ENCODE results near the gene FARP1.

Gene FARP1, protein sequence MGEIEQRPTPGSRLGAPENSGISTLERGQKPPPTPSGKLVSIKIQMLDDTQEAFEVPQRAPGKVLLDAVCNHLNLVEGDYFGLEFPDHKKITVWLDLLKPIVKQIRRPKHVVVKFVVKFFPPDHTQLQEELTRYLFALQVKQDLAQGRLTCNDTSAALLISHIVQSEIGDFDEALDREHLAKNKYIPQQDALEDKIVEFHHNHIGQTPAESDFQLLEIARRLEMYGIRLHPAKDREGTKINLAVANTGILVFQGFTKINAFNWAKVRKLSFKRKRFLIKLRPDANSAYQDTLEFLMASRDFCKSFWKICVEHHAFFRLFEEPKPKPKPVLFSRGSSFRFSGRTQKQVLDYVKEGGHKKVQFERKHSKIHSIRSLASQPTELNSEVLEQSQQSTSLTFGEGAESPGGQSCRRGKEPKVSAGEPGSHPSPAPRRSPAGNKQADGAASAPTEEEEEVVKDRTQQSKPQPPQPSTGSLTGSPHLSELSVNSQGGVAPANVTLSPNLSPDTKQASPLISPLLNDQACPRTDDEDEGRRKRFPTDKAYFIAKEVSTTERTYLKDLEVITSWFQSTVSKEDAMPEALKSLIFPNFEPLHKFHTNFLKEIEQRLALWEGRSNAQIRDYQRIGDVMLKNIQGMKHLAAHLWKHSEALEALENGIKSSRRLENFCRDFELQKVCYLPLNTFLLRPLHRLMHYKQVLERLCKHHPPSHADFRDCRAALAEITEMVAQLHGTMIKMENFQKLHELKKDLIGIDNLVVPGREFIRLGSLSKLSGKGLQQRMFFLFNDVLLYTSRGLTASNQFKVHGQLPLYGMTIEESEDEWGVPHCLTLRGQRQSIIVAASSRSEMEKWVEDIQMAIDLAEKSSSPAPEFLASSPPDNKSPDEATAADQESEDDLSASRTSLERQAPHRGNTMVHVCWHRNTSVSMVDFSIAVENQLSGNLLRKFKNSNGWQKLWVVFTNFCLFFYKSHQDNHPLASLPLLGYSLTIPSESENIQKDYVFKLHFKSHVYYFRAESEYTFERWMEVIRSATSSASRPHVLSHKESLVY

DNA sequence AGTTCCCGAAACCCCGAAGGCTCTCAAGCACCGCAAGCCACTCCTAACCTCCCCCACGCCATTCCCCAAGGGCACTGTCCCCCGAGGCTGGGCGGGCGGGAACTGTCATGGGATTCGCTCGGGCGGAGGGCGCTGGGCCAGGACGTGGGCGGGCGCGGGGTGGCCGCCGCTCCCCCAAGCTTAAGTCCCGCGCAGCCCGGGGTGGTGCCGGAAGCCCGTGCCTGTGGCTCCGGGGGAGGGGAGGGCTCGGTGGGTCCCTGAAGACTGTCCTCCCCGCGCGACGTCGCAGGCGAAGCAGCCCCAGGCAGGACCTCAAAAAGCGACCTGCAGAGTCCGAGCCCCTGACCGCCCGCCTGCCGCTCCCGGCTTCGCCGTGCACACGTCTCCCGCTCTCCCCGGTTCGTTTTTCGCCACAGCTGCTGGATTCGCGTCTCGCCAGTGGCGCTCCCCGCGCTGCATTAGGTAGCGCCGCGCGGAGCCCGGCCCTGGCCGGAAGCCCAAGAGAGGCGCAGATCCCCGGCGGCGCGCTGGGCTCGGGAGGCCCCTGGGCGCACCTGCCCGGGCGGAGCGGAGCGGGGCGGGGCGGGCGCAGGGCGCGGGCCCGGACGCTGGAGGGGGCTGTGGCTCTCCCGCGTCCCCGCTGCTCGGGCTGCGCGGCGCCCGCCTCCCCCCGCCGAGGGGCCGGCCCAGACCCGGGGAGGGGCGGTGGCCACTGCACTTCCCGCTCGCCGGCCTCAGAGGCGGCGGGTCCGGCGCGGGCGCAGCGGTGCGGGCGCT lies at the start of gene FARP1:
Gene FARP1 (plus strand): TSS at position 715 of the 777 bp plus-strand sequence. CDS start 70,149 bp downstream, outside the sequence.
- DNase-seq (ENCODE audit: low read depth in 2 of 2) = no peak

DNA sequence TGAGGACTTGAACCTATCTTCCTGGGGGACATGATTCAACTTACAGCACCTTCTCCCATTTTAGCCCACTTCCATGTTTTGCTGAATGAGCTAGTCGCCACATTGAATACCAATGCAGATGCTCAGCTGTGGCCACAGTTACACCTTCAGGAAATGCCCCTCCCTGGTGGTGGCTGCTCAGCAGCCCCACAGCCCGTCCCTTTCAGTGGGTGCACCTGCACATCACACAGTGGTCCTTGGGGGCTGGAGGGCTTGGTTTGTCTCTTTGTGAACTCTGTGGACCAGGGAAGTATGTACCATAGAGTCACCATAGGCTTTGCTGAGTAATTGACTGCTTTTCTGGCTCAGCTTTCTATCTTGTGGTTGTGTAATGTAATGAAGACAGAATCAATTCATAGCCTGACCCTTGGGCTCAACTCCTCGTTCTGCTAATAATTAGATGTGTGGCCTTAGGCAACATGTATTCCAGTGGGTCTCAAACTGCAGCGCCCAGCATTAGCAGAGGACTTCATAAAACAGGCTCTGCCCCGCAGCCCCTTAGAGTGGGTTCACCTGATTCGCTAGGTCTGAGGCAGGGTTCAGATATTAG lies 48.1 kb upstream of the FARP1 start:
- DNase-seq (ENCODE audit: low read depth in 2 of 2) = no peak

DNA sequence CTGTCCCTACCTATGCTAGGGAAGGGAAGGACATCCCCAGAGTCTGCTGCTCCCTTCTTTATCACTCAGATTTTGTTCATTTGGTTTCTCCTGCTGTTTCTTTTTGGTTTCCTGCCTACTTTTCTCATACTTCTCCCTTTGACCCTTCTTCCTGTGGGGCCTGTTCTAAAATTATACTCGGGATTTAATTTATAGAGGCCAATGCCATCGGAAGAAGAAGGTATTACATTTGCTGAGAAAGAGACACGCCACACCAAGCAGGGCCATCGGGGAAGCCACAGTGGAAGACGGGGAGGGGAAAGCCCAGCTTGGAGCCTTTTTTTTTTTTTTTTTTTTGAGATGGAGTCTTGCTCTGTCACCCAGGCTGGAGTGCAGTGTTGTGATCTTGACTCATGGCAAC lies 46.8 kb upstream of the FARP1 start:
- DNase-seq (ENCODE audit: low read depth in 2 of 2) = no peak

DNA sequence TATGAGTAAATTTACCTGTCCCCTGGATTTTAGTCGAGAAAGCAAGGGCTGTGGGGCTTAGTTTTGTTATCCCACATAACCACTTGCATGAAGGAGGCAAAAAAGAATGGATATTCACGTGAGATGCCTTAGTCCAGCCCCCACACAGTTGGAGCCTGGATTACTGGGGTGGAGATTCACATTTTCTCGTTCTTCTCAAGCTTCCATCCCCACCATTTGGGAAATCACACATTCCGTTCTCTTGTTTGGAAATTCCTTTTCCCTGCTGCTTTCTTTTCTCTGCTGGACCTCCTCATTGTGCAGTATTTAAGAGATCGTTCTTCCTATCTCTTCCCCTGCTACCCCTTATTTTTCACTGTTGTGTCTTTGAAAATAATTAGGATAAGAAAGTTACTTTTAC lies 45.1 kb upstream of the FARP1 start:
- no peak for DNase-seq (ENCODE audit: low read depth in 2 of 2)

DNA sequence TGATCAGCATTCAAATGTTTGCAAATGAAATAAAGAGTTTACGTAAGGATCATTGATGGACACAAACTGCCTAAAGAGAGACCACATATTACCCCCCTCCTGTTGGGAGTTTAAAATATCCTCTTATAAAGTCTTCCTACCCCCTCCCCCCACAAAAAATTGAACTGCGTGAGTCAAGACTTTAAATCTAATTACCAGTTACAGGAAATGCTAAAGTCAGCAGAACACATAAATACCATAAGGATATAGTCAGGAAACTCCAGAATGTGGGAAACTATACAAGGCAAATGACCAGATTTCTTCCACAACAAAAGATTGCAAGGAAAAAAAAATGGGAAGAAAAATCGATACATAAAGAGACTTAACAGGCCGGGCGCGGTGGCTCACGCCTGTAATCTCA lies 44.4 kb upstream of the FARP1 start:
- DNase-seq (ENCODE audit: low read depth in 2 of 2) = no peak

DNA sequence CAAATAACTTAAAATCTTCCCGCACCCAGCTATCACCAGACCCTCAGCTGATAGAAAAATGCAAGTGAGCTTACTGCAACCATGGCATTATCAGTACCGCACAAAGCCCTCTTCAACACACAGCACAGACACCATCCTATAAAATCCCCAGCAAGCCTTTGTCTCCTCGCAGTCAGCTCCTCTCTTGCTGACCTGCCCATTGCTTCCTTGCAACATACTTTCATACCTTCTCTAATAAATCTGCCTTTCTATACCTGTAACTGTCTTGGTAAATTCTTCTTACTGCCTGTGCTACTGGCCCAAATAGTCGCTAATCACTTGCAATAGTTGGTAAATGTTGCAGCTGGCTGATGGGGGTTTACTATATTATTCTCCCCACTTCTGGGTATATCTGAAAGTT lies 43.3 kb upstream of the FARP1 start:
- no peak for DNase-seq (ENCODE audit: low read depth in 2 of 2)

DNA sequence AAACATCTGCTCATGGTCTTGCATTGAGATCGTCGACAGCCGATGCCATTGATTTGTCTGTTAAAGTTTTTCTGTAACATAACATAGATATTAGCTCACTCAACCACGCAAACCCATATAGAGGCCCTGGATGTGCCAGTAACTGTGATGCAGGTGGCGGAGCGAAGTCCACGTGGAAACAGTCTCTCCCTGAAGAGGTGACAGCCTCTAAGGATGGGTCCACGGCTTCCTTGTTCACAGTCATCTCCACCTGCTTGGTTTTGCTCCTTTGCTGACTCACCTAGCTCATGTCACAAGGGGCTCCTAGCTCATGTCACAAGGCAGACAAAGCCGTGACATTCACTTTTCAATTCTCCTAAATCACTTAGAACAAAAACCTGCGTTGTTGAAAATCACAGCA lies 42.4 kb upstream of the FARP1 start:
- no peak for DNase-seq (ENCODE audit: low read depth in 2 of 2)

DNA sequence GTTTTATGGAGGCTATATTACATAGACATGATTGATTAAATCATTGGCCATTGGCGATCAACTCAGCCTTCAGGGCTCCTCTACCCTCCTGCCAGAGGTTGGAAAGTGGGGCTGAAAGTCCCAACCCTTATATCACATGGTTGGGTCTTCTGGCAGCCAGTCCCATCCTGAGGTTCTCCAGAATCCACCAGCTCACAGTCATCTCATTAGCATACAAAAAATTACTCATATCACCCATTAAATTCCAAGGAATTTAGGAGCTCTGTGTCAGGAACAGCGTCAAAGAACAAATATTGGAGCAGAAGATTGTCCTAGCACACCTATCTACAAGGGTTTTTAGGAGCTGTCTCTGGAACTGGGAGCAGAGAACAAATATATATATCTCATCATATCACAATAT lies 39.4 kb upstream of the FARP1 start:
- no peak for DNase-seq (ENCODE audit: low read depth in 2 of 2)

DNA sequence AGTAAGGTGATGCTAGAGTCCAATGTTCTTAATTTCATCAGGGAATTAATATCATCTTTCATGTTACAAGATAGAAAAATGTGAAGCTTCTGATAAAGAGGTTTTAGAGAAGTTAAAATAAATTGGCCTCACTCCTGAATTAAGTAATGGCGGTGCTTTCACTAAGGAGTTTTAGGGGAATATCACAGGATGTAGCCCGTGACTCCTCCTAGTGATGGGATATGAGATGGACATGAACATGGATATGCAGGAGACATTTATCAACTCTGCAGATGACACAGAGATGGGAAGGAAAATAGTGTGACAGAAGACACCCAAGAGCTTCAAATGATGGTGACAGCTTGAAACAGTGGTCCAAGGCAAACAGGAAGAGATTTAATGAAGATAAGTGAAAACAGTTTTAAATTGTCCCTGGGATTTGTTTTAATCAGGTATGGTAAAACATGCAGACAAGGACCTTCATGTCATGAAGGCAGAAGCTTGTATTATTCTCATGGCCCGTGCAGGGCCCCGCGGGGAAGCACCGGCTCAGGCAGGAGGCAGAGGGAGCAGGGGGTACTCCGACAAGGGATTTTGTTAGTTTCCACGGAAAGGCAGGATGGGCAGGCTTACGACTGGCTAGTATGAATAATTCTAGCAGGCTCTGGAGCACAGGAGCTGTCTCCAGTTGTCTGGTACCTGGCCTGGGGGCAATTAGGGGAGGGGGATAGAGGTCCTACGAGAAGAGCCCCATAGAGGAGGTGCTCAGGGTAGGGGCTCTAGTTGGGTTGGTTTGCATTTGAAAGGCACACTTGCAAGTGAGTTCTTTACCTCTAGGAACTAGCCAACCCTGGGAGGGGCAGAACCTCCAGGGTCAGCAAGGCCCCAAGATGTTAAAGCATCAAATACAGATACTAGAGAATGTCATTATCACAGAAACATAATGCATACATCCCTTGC lies 38.7 kb upstream of the FARP1 start:
- no peak for DNase-seq (ENCODE audit: low read depth in 2 of 2)

DNA sequence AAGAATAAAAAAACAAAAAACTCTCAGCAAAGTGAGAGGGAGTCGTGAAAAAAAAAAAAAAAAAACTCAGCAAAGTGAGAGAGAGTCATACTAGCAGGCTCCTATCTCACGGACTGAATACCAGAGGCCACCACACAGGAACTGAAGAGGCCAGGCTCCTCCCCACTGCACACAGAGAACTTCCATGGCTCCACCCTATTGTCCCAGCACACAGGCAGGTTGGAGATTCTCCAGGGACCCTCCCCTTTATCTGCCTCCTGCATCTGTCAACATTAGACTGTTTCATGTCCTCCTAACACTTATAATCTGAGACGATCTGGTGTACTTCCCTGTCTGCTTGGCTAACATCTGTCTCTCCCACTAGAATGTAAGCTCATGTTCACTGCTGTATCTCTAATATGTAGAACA lies 37.0 kb upstream of the FARP1 start:
- DNase-seq (ENCODE audit: low read depth in 2 of 2) = no peak

DNA sequence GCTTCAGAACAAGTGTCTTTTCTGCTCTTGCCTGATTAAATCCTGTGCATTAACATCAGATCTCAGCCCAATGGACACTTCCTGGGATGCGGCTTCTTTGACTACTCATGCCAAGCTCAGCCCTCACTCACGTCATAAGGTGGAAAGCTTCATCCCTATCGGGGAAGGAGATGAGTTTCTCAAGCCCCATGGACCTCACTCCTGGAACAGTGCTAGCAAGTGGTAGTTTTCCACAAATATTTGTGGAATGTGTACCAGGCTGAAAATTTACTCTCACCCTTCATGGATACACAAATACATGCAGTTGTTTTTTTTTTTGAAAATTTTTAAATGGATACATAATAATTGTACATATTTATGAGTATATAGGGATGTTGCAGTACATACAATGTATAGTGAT lies 34.6 kb upstream of the FARP1 start:
- no peak for DNase-seq (ENCODE audit: low read depth in 2 of 2)

DNA sequence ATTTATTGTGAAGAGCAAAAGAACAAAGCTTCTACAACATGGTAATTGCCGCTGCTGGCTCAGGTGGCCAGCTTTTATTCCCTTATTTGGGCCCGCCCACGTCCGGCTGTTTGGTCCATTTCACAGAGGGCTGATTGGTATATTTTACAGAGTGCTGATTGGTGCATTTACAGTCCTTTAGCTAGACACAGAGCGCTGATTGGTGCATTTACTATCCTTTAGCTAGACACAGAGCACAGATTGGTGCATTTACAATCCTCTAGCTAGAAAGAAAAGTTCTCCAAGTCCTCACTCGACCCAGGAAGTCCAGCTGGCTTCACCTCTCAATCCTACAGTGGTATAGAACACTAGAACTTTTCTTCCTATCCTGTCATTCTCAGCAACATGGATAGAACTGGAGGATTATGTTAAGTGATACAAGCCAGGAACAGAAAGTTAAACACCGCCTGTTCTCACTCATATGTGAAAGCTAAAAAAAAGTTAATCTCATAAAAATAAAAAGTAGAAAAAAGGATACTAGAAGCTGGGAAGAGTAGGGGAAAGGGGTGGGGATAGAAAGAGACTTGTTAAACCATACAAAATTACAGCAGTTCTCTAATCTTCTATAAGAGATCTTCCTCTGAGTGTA lies 33.6 kb upstream of the FARP1 start:
- no peak for DNase-seq (ENCODE audit: low read depth in 2 of 2)

DNA sequence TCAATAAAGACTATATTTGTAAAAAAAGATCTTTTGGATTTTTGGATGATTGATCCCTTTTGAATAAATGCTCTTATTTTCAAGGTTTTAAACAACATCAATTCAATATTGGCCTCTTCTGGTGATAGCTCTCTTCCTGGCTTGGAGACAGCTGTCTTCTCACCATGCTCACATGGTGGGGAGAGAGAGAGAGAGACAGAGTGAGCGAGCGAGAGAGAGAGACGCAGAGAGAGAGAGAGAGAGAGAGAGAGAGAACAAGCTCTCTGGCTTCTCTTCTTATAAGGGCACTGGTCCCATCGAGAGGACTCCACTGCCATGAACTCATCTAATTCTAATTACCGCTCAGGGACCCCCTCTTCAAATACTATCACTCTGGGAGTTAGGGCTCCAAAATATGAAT lies 32.1 kb upstream of the FARP1 start:
- no peak for DNase-seq (ENCODE audit: low read depth in 2 of 2)

DNA sequence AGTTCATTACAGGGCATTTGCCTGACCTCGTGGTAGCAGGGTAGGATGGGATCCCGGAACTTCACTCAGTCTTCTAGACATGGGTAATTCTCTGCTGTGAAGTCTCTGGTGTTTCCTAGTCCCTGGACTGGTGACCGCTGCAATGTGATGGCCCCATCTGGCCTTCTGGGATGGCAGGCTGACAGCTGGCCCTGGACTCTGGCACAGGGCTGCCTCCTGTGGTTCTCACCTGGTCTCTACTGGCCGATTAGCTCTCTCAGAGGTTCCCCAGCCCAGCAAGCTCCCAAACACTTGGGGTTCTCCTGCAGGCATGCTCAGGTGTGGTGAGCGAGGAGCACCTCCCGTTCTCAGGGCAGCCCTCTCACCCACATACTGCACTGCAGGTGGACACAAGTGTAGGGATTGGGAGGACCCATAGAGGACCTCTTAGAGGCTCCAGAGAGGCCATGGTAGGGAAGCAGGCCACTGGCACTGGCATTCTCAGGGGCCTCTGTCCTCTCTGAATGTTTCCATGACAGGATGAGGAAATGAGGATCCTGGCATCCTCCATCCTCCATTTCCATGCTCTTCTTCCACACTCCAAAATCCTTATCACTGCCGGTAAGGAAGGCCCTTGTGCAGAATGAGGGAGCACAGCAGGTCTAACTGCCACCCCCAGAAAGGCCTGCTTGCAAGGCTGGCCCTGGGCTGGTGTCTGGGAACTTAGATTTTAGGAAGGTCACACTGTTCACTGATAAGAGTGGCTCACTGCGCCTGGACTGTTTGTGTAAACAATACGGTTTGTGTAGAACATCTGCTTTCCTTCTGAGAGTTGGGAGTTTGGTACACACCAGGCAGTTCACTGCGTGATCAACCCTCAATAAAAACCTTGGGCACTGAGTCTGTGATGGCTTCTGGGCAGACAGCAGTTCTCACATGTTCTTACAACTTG lies 31.5 kb upstream of the FARP1 start:
- no peak for DNase-seq (ENCODE audit: low read depth in 2 of 2)

DNA sequence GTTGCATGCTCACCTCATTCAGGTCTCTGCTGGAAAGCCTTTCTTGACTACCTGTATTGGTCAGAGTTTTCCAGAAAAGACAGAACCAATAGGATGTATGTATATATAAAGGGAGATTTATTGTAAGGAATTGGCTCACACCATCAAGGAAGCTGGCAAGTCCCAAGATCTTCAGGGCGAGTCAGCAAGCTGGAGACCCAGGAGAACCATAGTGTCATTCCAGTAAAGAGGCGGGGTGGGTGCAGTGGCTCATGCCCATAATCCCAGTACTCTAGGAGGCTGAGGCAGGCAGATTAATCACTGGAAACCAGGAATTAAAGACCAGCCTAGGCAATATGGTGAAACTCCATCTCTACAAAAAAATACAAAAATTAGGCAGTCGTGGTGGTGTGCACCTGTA lies 30.4 kb upstream of the FARP1 start:
- DNase-seq (ENCODE audit: low read depth in 2 of 2) = no peak

DNA sequence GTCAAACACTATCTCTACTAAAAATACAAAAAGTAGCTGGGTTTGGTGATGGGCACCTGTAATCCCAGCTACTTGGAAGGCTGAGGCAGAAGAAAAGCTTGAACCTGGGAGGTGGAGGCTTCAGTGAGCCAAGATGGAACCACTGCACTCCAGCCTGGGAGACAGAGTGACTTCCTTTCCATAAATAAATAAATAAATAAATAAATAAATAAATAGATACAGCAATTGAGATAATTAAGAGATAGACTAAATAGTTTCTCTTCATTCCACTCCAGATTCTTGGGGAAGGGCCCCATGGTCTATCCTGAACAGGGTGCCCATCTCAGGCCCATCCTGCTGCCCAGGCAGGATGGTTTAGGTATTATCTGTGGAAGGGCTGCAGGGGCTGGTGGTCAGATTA lies 24.0 kb upstream of the FARP1 start:
- no peak for DNase-seq (ENCODE audit: low read depth in 2 of 2)

DNA sequence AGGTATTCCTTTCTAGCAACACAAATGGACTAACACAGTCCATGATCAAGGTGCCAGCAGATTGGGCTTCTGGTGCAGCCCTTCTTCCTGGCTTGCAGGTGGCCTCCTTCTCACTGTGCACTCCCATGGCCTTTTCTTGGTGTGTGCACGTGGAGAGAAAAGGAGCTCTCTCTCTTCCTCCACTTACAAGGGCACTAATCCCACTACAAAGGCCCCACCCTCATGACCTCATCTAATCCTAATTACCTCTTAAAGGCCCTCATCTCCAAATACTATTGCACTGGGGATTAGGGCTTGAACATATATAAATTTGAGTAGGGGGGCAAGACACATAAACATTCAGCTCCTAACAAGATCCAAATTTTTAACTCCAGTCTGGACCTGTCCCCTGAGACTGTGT lies 19.7 kb upstream of the FARP1 start:
- no peak for DNase-seq (ENCODE audit: low read depth in 2 of 2)

DNA sequence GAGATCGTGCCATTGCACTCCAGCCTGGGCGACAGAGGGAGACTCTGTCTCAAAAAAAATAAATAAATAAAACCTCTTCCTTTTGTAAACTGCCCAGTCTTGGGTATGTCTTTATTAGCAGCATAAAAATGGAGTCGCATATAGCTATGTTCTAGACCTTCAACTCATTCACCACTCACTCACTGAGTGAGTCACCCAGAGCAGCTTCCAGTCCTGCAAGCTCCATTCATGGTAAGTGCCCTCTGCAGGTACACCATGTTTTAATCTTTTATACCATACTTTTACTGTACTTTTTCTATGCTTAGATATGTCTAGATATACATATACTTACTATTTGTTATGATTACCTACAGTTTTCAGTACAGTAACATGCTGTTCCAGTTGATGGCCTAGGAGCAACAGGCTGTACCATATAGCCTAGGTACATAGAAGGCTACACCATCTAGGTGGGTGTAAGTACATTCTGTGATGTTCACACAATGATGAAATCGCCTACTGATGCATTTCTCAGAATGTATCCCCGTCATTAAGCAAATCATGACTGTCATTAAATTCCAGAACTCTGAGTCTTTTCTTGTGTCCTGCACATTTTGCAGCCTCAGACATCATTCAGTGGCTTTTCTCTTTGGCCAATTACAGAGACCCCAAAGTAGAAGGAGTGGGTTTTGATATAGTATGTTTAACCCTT lies 13.7 kb upstream of the FARP1 start:
- DNase-seq (ENCODE audit: low read depth in 2 of 2) = no peak

Measured in stimulated activated CD4-positive, alpha-beta T cell treated with anti-CD3 and anti-CD28 coated beads, Interleukin-1b, Interleukin-23, amount 100 ng/mL, for 1 hour (primary cell).